ELR (cell line): ENCODE data around the gene SURF1.
"Not testable (repeated sequence)": the region's sequence is repeated elsewhere in the genome, so short reads cannot be mapped to it uniquely, and the experiment has no call there.

Source experiments
- DNase-seq: peaks from one replicate; pipeline ENCODE4 v3.0.0-alpha.2; 2015; ENCODE audit warnings: low read depth

Gene SURF1

GRCh38 chr9:133342570-133342969 lies 13.7 kb downstream of the SURF1 start:
- DNase-seq = no peak

- no peak for DNase-seq
These were observed 14.2 kb downstream of the SURF1 start for GRCh38 chr9:133342069-133342406.

DNA sequence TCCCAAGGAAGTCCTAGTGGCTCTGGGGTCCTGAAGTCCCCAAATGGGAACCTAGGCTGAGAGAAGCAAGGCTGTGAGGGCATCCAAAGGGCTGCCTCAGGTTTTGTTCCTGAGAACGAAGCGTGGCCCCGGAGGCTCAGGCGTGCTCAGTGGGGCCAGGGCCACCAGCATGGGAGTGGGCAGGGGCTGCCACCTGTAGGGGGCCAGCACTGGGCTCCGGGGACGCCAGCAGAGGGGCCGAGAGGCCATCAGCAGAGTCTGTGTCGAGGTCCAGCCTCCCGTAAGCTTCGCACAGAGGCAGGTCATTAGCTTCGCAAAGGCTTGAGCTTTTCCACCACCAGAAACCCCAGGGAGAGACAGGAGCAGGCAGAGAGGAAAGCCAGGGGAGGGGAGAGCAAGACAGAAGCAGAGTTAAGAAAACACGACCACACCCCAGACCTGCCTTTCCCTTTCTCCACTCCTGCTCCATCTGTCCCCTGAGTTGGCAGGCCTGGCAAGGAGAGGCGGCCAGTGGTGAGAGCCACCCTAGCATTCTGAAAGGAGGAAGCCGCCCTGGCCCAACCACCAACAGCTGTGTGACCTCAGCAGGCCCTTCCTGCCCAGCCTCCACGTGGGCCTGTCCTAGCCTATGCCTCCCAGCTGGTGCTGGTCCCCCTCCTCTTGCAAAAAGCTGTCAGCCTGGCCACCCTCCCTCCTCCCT lies 14.8 kb downstream of the SURF1 start:
- DNase-seq = no peak

DNA sequence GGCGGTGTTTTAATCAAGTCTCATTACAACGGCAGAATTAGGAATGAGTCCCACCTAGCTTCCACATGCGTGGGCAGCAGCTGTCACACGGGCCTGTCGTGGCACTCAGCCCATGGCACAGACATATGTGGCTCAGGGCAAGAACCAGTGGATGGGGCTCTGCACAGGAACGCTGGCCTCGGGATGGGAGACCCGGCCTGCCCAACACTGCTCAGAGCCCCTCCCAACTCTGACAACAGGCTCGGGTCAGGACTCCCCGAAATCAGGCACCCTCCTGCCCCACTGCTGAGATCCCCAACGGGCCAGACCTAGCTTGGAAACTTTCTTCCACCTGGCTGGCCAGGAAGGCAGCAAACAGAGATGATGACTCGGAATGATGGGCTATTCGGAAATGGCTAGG lies 15.4 kb downstream of the SURF1 start:
- no peak for DNase-seq

DNA sequence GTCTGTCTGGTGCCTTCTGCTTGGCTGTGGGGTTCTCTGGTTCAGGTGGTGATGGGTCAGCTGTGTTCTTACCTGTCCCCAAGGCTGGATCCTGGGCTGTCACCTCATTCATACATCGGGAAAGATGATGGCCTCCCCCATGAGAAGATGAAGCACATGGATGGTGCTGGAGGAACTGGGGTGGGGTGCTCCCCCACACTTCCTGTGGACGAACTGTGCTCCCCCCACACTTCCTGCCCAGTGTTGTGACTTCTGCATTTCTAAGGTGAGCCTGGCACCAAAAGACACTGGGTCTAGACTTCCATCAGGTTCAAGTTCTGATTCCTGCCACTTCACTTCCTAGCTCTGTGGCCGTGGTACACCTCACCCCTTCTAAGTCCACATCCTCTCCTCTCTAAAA lies 16.0 kb downstream of the SURF1 start:
- no peak for DNase-seq

DNA sequence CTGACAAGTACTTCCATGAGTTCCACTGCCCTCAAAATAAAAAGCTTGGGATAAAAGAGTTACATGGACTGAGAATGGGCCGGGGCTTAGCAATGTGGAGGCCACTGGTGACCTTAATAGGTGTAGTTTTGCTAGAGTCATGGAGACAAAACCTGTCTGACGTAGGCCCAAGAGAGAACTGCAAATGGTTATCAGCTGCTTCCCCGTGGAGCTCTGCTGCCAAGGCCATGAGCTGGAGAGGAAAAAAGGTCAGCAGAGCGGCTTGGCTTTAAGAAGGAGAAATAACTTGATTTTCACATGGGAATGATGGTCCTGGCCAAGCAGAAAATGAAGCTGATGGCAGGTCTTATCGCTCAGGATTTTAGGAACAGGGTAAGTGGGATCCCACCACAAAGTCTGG lies 16.6 kb downstream of the SURF1 start:
- no peak for DNase-seq

- DNase-seq = peak; percentile 93
These were observed 20.1 kb downstream of the SURF1 start, which contains the start of gene SURF6 for GRCh38 chr9:133335924-133336811. Gene SURF6, minus strand, starts transcription at chr9:133336188. Its CDS starts 56 bp downstream, at chr9:133336132.

- not testable (repeated sequence) for DNase-seq
These were observed 21.4 kb downstream of the SURF1 start for GRCh38 chr9:133334888-133335287.

DNA sequence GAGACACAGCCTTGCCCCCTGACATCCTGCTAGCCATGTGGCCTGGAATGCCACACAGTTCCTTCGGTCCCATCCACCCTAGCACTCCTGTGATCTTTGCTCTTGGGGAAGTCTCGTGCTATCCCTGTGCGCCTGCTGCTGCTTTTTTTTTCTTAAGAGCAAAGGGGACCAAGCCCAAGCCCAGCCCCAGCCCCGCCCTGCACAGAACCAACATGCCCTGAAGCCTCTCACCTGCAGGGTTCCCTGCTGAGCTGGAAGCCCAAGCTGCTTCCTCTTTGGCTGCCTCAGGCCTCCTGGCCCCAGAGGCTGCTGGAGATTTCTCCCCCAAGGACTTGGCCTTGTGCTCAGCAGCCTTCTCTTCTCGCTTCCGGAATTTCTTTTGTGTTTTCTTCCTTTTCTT lies 22.1 kb downstream of the SURF1 start:
- no peak for DNase-seq

GRCh38 chr9:133333566-133333965 lies 22.7 kb downstream of the SURF1 start:
- no peak for DNase-seq

DNA sequence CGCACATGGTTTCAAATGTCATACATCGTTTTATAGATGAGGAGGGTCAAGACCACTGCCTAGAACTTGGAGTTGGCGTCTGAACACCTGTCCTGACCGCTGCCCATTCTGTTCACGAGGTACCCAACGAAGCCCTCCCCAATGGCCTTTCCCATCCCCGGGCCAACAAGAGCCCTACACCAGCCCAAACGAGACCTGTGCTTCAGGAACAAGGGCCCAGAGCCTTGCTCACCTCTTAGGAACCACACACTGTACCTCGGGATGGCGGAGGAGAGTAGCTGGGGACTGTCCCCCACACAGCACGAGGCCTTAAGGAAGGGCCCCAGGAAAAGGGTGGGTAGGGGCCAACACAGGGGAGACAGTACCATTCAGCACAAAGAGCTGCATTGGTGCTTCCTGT lies 23.3 kb downstream of the SURF1 start:
- DNase-seq = no peak

DNA sequence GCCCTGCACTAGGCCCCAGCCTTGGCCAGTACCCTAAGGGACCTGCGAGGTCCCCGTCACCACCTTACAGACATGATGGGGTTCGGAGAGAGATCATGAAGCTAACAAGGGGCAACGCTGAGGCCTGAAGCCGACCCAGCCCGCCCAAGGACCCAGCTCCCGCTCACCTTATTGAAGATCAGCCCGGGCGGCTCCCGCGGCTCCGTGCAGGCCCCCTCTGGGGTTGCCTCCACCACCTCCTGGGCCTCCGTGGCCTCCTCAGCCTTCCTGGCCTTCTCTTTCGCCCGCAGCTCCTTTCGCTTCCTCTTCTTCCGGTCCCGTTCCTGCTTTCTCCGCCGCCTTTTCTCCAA lies 23.9 kb downstream of the SURF1 start:
- DNase-seq = no peak

GRCh38 chr9:133331641-133332380 lies 24.5 kb downstream of the SURF1 start:
- DNase-seq = no peak

GRCh38 chr9:133331221-133331620 lies 25.1 kb downstream of the SURF1 start:
- no peak for DNase-seq

GRCh38 chr9:133329306-133330156 lies 26.8 kb downstream of the SURF1 start:
- DNase-seq = not testable (repeated sequence)

- DNase-seq = no peak
These were observed 28.3 kb downstream of the SURF1 start for GRCh38 chr9:133327834-133328484.

GRCh38 chr9:133327021-133327420 lies 29.3 kb downstream of the SURF1 start:
- DNase-seq = not testable (repeated sequence)

- no peak for DNase-seq
These were observed 32.1 kb downstream of the SURF1 start for GRCh38 chr9:133323991-133324703.

DNA sequence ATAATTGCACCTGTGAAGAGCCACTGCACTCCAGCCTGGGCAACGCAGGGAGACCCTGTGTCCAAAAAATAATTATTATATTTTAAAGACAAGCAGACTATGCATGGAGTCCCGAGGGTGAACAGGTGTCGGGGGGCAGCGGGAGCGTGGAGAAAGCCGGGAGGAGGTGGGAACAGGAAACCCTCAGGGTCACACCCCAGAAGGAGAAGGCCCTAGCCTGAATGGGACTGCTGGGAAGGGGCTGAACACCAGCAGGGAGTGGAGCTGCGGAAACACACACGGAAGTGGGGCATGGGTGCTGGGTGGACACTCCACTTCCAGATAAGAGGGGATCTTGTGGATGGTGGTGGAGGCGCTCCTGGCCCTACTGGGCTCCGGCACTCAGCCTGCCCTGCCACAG lies 33.1 kb downstream of the SURF1 start:
- no peak for DNase-seq

- no peak for DNase-seq
These were observed 33.6 kb downstream of the SURF1 start for GRCh38 chr9:133322701-133323100.
